DND-41 (cell line): Measurements from ENCODE around the gene CELSR3.

Experiments used
- ATAC-seq: fragments of 200-7000 bp; cut with Tn5 transposase; 3 replicates; pipeline ENCODE4 v1.9.1; 2021; ENCODE audit warnings: low read depth; ENCODE audit not compliant: insufficient read depth
- DNase-seq: peaks from one replicate; pipeline ENCODE4 v3.0.0-alpha.2; 2020
- H2AFZ ChIP-seq: 2 replicates; pipeline ENCODE4 v1.6.0; 2012; ENCODE audit warnings: low read depth, low read length
- H3K27ac ChIP-seq: 2 replicates; pipeline ENCODE4 v1.5.1; 2012; ENCODE audit warnings: low read length, inconsistent platforms
- H3K27me3 ChIP-seq: fragments of 200-600 bp; sonication (generic); 2 replicates; pipeline ENCODE4 v1.6.0; 2012; ENCODE audit warnings: low read length, mild to moderate bottlenecking, inconsistent platforms; ENCODE audit not compliant: insufficient read depth, poor library complexity
- H3K36me3 ChIP-seq: 2 replicates; pipeline ENCODE4 v1.5.1; 2012; ENCODE audit warnings: low read length, inconsistent platforms; ENCODE audit not compliant: insufficient read depth
- H3K4me1 ChIP-seq: 2 replicates; pipeline ENCODE4 v1.5.1; 2012; ENCODE audit warnings: mild to moderate bottlenecking, low read length; ENCODE audit not compliant: insufficient read depth
- H3K4me2 ChIP-seq: 2 replicates; pipeline ENCODE4 v1.6.0; 2012; ENCODE audit warnings: mild to moderate bottlenecking, moderate library complexity, low read length, inconsistent platforms; ENCODE audit not compliant: insufficient read depth
- H3K4me3 ChIP-seq, 2 experiments: fragments of 200-600 bp in 1 of 2; shearing (Covaris generic) in 1 of 2; 2 replicates each; pipeline ENCODE4 v1.5.1; 2012 to 2016; ENCODE audit warnings: inconsistent platforms in 2 of 2, low read length in 2 of 2, mild to moderate bottlenecking in 2 of 2, low read depth in 1 of 2, moderate library complexity in 1 of 2
- H3K79me2 ChIP-seq: 2 replicates; pipeline ENCODE4 v1.6.0; 2012; ENCODE audit warnings: low read length, inconsistent platforms; ENCODE audit not compliant: insufficient read depth
- H3K9ac ChIP-seq: 2 replicates; pipeline ENCODE4 v1.6.0; 2012; ENCODE audit warnings: low read depth, mild to moderate bottlenecking, inconsistent platforms, low read length, moderate library complexity
- H3K9me3 ChIP-seq: 2 replicates; pipeline ENCODE4 v1.5.1; 2012; ENCODE audit warnings: low read length, moderate library complexity, mild to moderate bottlenecking, inconsistent platforms; ENCODE audit not compliant: insufficient read depth, severe bottlenecking
- H4K20me1 ChIP-seq: 2 replicates; pipeline ENCODE4 v1.6.0; 2012; ENCODE audit warnings: low read length; ENCODE audit not compliant: insufficient read depth
- EZH2 ChIP-seq: IDR thresholded peaks from 3 replicates; pipeline ENCODE4 v1.6.1; 2012; ENCODE audit warnings: borderline replicate concordance, low read depth, mild to moderate bottlenecking, moderate library complexity, low read length, inconsistent platforms; ENCODE audit not compliant: severe bottlenecking
- TF ChIP-seq, protein P1 (sequence below): IDR thresholded peaks from 2 replicates; pipeline ENCODE4 v1.5.1; 2012; ENCODE audit warnings: borderline replicate concordance, low read length, moderate library complexity, mild to moderate bottlenecking; ENCODE audit not compliant: poor library complexity, severe bottlenecking; ENCODE audit errors: extremely low read depth

Gene CELSR3

DNA sequence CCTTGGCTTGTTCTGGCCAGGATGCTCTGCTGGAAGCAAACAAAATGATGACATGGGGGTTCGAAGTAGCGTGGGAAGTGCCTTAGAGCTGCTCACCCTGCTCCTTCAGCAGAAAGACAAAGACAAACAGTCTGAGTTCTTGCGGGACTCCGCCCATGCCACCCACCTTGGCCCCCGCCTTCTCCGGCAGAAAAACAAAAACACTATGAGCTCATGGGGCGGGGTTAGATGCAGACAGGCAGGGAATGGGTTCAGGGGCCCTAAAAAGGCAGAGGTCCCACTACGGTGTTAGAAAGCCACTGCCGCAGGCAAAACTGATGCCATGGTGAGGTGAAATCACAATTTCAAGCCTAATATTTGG, 32.7 kb upstream of the CELSR3 start:
- TF ChIP-seq EZH2, result no peak
- TF ChIP-seq, protein P1, sequence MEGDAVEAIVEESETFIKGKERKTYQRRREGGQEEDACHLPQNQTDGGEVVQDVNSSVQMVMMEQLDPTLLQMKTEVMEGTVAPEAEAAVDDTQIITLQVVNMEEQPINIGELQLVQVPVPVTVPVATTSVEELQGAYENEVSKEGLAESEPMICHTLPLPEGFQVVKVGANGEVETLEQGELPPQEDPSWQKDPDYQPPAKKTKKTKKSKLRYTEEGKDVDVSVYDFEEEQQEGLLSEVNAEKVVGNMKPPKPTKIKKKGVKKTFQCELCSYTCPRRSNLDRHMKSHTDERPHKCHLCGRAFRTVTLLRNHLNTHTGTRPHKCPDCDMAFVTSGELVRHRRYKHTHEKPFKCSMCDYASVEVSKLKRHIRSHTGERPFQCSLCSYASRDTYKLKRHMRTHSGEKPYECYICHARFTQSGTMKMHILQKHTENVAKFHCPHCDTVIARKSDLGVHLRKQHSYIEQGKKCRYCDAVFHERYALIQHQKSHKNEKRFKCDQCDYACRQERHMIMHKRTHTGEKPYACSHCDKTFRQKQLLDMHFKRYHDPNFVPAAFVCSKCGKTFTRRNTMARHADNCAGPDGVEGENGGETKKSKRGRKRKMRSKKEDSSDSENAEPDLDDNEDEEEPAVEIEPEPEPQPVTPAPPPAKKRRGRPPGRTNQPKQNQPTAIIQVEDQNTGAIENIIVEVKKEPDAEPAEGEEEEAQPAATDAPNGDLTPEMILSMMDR, result no peak
- H3K27me3 ChIP-seq, result no peaks in the 10 kb centered on the region
- peaks cover 89% of the 10 kb centered on the region for H3K36me3 ChIP-seq
- ATAC-seq (no peak), DNase-seq (no peak)
- H2AFZ ChIP-seq, result no peak overlapping the region
- H4K20me1 ChIP-seq, result peaks cover 74% of the 10 kb centered on the region
- no peaks in the 10 kb centered on the region for H3K4me1 ChIP-seq
- H3K27ac ChIP-seq, result no peak overlapping the region
- no peak overlapping the region for H3K4me3 ChIP-seq
- H3K9ac ChIP-seq, result no peak overlapping the region
- H3K79me2 ChIP-seq, result peaks cover 71% of the 10 kb centered on the region
- H3K4me2 ChIP-seq, result no peak overlapping the region
- H3K9me3 ChIP-seq, result no peaks in the 10 kb centered on the region

DNA sequence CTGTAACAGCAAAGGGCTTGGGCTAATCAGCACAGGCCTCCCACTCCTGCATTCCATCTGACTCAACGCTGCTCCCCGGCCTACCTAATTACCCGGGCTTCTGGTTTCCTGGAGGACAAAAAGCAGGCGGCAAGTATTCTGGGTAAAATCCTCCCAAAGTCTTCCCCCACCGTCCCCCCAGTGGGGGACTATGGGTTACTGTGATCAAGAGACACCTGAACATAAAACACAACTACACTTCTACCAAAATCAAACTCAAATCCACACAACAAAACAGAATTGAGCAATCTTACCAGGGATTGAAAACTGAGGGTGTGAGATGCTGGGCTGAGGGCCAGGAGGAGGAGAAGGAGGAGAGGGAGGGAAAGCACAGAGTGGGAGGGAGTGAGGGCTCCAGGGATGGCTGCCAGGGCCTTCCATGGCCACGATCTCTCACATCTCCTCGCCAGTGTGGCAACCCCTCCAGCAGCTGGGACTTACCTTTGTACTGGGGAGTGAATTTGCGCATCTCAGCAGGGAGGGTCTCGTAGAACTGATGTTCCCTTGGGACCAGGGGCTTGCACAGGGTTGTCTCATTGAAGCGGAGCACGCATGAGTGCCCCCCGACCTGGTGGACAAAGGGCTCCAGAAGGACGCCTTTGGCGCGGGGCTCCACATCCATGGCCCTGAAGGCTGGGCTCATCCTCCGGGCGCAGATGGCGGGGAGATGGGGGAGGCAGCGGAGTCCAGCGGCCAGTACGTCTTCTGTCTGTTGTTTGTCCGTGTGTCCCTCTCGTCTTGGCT, 32.1 kb upstream of the CELSR3 start:
- no peak overlapping the region for H3K27ac ChIP-seq

DNA sequence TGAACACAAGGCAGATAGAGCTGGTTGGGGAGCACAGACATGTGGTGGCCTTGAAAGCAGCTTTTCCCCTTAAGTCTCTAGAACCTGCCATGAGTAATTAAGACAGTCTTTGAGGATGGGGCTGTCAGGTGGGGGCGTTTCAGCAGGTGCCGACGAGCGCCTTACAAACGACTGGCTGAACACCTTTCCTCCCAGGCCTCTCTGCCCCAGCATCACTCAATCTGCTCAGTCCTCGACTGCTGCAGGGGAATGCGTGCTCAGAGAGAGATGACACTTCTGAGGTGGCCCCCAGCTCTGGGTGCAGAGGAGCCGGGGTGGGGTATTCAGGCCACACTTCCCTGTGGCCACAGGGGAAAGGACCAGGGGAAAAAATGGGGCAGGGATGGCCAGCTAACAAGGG, 31.1 kb upstream of the CELSR3 start:
- H3K79me2 ChIP-seq, result peaks cover 56% of the 10 kb centered on the region
- H3K9me3 ChIP-seq, result no peaks in the 10 kb centered on the region
- no peak overlapping the region for H3K4me2 ChIP-seq
- peaks cover 66% of the 10 kb centered on the region for H4K20me1 ChIP-seq
- no peak overlapping the region for H2AFZ ChIP-seq
- peaks cover 89% of the 10 kb centered on the region for H3K36me3 ChIP-seq
- no peak for DNase-seq
- no peak for TF ChIP-seq EZH2
- TF ChIP-seq, protein P1, result no peak
- no peak for ATAC-seq
- H3K4me1 ChIP-seq, result no peaks in the 10 kb centered on the region
- H3K9ac ChIP-seq, result no peak overlapping the region
- H3K27me3 ChIP-seq, result no peaks in the 10 kb centered on the region
- no peak overlapping the region for H3K27ac ChIP-seq
- no peak overlapping the region for H3K4me3 ChIP-seq

More for the DNA sequence above, 32.1 kb upstream of the CELSR3 start:
- Histone ChIP-seq H3K27me3 (no peaks in the 10 kb centered on the region), H3K4me1 (no peaks in the 10 kb centered on the region), H3K79me2 (peaks cover 65% of the 10 kb centered on the region), H2AFZ (no peak overlapping the region), H3K4me2 (no peak overlapping the region), H3K9me3 (no peaks in the 10 kb centered on the region), H3K36me3 (peaks cover 89% of the 10 kb centered on the region), H3K9ac (no peak overlapping the region), H4K20me1 (peaks cover 68% of the 10 kb centered on the region), H3K4me3 (no peak overlapping the region)
- DNase-seq (no peak), ATAC-seq (no peak)
- TF ChIP-seq EZH2, result no peak
- TF ChIP-seq, protein P1, result no peak

DNA sequence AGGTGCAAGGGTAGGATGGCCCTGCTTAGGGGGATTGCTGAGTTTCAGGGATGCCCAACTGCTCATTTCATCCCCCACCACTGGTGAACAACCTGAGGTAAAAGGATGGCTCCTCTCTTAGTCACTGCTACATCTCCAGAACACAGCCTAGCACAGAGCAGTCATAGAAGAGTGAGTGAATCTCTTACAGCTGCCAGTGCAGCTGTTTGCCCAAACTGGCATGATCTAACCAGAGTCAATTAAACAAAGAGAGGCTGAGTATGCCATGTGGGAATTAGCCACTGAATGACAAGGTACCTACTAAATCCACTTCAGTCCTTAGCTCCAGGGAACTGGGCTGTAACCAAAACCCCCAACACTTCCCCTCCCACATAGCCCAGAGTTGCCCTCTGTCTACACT, 29.9 kb upstream of the CELSR3 start:
- no peaks in the 10 kb centered on the region for H3K4me1 ChIP-seq
- no peaks in the 10 kb centered on the region for H3K27me3 ChIP-seq
- no peak overlapping the region for H3K4me2 ChIP-seq
- no peak for DNase-seq
- peaks cover 89% of the 10 kb centered on the region for H3K36me3 ChIP-seq
- H3K9ac ChIP-seq, result no peak overlapping the region
- TF ChIP-seq, protein P1, result no peak
- no peak for TF ChIP-seq EZH2
- no peak overlapping the region for H3K27ac ChIP-seq
- no peak overlapping the region for H3K4me3 ChIP-seq
- no peak; the same call in 2 of the 3 replicates for ATAC-seq
- H4K20me1 ChIP-seq, result peaks cover 66% of the 10 kb centered on the region
- no peak overlapping the region for H2AFZ ChIP-seq
- H3K9me3 ChIP-seq, result no peaks in the 10 kb centered on the region
- peaks cover 43% of the 10 kb centered on the region for H3K79me2 ChIP-seq
